ENCODE measurements around the gene SLC49A3. TPM values are rescaled to one million over a fixed set of nuclear protein-coding genes. Genes with fewer than 3 reads are reported as not detected.
A peak's percentile ranks its signal among the peaks of the same experiment; 100 is the strongest.

SLC49A3 gene
- total RNA-seq, 1 donor from 2014 or later, result 3.3 TPM

DNA sequence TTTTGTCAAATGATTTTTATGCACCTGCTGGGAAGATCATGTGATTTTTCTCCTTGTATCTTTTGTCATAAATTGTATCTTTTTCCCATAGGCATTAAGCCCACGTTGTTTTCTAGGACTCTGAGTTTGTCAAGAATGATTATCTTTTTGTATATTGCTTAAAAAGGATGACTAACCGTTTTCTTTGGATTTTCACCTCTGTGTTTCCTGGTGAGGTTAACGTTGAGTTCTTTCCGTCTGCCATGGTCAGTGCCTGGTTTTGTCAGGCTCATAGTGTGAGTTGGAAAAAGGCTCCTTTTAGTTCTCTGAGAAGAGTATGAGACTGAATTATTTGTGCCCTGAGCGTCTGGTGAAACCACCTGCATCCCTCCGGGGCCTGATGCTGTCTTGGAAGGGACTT, 38.6 kb upstream of the SLC49A3 start:
- H3K4me3 Mint-ChIP-seq, result no peak overlapping the region
- DNase-seq (ENCODE audit: extremely low spot score, unreplicated experiment), result no peak
- TF ChIP-seq, protein P1, sequence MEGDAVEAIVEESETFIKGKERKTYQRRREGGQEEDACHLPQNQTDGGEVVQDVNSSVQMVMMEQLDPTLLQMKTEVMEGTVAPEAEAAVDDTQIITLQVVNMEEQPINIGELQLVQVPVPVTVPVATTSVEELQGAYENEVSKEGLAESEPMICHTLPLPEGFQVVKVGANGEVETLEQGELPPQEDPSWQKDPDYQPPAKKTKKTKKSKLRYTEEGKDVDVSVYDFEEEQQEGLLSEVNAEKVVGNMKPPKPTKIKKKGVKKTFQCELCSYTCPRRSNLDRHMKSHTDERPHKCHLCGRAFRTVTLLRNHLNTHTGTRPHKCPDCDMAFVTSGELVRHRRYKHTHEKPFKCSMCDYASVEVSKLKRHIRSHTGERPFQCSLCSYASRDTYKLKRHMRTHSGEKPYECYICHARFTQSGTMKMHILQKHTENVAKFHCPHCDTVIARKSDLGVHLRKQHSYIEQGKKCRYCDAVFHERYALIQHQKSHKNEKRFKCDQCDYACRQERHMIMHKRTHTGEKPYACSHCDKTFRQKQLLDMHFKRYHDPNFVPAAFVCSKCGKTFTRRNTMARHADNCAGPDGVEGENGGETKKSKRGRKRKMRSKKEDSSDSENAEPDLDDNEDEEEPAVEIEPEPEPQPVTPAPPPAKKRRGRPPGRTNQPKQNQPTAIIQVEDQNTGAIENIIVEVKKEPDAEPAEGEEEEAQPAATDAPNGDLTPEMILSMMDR (conservative IDR thresholded peaks at IDR 0.05), result no peak
- H3K36me3 Mint-ChIP-seq, result peaks cover 11% of the 10 kb centered on the region
- H3K27ac Mint-ChIP-seq, result no peak overlapping the region
- H3K9me3 Mint-ChIP-seq, result no peaks in the 10 kb centered on the region
- H3K4me1 Mint-ChIP-seq (ENCODE audit: unreplicated experiment), result peaks cover 8% of the 10 kb centered on the region
- H3K27me3 Mint-ChIP-seq, result no peaks in the 10 kb centered on the region

DNA sequence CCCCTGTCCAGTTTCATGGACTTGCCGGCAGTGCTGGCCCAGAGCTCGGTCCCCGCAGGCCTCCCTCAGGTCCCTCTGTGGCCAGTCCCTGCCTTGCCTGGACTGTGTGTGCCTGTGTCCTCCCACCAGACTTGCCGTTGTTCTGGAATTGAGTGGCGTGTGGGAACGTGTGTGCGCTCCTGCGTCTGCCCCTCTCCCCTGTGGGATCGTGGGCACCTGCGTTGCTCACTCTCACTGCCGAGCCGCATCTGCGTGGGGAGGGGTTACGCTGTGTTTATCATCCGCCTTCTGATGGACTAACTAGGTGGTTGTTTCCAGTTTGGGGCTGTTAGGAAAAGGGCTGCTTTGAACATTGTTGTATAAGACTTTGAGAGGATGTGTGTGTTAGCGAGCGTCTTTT, 37.9 kb upstream of the SLC49A3 start:
- no peaks in the 10 kb centered on the region for H3K9me3 Mint-ChIP-seq
- no peak overlapping the region for H3K4me3 Mint-ChIP-seq
- TF ChIP-seq, protein P1 (conservative IDR thresholded peaks at IDR 0.05), result no peak
- DNase-seq (ENCODE audit: extremely low spot score, unreplicated experiment), result no peak
- peak overlapping the region; percentile 42 for H3K27ac Mint-ChIP-seq
- H3K27me3 Mint-ChIP-seq, result no peaks in the 10 kb centered on the region
- H3K4me1 Mint-ChIP-seq (ENCODE audit: unreplicated experiment), result peaks cover 8% of the 10 kb centered on the region
- peaks cover 15% of the 10 kb centered on the region for H3K36me3 Mint-ChIP-seq

DNA sequence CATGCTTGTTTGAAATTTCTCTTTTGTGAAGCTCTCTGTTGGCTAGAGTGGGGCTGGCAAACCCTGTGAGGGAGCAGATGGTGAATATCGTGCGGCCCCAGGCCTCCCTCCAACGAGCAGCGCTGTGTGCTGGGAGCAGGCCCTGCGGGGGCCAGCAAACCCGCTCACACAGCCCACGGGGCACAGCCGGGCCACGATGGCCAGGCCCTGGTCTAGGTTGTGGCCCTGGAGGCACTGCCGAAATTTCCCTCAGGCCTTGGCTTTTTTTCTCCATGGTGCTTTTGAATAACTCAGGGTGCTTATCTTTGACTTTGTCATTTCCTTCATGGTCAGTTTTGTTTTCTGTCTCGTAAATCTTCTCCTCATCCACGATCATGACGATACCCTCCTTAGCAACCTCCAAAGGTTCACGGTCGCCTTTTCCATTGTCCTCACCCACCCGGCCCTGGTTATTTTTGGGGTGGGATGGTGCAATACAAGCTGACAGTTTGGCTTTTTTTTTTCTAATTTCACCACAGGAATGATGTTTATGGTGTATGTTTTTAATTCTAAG, 37.4 kb upstream of the SLC49A3 start:
- no peak for DNase-seq (ENCODE audit: extremely low spot score, unreplicated experiment)
- Mint-ChIP-seq H3K27ac (peak overlapping the region; percentile 42), H3K36me3 (peaks cover 18% of the 10 kb centered on the region), H3K9me3 (no peaks in the 10 kb centered on the region), H3K4me1 (ENCODE audit: unreplicated experiment) (peaks cover 8% of the 10 kb centered on the region), H3K4me3 (no peak overlapping the region), H3K27me3 (no peaks in the 10 kb centered on the region)
- TF ChIP-seq, protein P1 (conservative IDR thresholded peaks at IDR 0.05), result no peak

DNA sequence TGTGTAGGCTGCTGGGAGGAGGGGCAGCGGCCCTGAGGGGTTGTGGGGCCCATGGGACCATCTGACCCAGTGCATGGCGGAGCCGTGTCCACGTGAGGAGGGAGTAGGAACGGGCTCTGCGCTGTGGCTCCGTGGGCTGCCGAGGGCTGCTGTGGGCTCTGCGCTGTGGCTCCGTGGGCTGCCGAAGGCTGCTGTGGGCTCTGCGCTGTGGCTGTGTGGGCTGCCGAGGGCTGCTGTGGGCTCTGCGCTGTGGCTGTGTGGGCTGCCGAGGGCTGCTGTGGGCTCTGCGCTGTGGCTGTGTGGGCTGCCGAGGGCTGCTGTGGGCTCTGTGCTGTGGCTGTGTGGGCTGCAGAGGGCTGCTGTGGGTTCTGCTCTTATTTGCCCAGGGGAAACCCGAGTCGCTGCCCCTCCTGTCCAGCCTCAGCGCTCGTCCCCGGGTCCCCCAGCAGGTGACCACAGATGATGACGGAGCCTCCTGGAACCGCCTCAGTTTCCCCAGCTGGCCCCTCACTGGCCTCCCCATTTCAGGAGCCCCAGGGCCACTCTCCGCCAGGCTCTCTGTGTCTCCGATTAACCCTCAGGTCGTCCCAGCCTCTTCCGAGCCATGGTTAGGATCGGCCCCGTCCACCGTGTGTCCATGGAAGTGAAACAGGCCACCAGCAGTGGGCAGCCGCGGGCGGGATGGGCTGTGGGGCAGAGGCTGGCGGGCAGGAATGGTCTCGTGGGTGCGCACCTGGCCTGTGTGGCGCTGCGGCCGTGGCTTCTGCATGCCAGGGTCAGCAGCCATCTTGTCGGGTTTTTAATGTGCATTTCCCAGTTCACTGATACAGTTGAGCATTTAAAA, 36.7 kb upstream of the SLC49A3 start:
- Mint-ChIP-seq H3K27ac (no peak overlapping the region), H3K36me3 (peaks cover 15% of the 10 kb centered on the region), H3K4me3 (no peak overlapping the region), H3K4me1 (ENCODE audit: unreplicated experiment) (peaks cover 8% of the 10 kb centered on the region), H3K27me3 (no peaks in the 10 kb centered on the region), H3K9me3 (no peaks in the 10 kb centered on the region)
- TF ChIP-seq, protein P1 (conservative IDR thresholded peaks at IDR 0.05), result no peak
- DNase-seq (ENCODE audit: extremely low spot score, unreplicated experiment), result no peak

DNA sequence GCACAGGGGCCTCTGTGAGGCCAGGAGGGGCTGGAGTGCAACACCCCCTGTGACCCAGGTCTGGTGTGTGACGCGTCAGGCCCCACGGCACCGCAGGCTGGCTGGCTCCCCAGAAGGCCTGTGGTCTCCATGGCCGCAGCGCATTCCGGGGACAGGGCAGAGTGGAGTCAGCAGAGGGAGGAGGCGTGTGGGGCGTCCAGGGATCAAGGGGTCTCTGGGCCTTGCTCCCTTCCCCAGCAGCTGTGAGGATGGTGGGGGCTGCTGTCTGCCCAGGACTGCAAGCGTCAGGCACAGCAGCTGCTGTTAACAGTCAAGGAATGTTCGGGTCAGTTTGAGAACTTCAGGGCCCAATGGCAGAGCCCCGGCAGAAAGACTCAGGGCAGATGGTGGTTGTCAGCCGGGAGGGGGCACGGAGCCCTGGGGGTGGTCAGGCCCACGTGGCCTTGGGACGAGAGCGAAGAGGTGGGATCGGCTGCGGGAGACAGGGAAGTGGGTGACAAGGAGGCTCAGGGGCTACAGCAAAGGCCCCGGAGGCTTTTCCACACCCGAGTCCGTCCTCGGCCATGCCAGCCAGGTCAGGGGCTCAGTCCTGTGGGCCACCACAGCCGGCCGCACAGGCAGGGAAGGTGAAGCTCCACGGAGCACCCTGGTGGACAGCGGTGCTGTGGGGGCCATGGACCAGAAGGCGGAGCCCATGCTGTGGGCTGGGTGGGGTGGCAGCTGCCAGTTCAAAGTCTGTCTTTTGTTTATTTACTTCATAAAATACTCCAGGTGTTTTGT, 35.0 kb upstream of the SLC49A3 start:
- TF ChIP-seq, protein P1 (conservative IDR thresholded peaks at IDR 0.05), result no peak
- Mint-ChIP-seq H3K27ac (no peak overlapping the region), H3K4me1 (ENCODE audit: unreplicated experiment) (peaks cover 8% of the 10 kb centered on the region), H3K9me3 (no peaks in the 10 kb centered on the region), H3K4me3 (no peak overlapping the region), H3K27me3 (no peaks in the 10 kb centered on the region), H3K36me3 (peaks cover 7% of the 10 kb centered on the region)
- DNase-seq (ENCODE audit: extremely low spot score, unreplicated experiment), result no peak
